ENCODE measurements around the gene EEF1AKMT1.

Gene EEF1AKMT1

DNA sequence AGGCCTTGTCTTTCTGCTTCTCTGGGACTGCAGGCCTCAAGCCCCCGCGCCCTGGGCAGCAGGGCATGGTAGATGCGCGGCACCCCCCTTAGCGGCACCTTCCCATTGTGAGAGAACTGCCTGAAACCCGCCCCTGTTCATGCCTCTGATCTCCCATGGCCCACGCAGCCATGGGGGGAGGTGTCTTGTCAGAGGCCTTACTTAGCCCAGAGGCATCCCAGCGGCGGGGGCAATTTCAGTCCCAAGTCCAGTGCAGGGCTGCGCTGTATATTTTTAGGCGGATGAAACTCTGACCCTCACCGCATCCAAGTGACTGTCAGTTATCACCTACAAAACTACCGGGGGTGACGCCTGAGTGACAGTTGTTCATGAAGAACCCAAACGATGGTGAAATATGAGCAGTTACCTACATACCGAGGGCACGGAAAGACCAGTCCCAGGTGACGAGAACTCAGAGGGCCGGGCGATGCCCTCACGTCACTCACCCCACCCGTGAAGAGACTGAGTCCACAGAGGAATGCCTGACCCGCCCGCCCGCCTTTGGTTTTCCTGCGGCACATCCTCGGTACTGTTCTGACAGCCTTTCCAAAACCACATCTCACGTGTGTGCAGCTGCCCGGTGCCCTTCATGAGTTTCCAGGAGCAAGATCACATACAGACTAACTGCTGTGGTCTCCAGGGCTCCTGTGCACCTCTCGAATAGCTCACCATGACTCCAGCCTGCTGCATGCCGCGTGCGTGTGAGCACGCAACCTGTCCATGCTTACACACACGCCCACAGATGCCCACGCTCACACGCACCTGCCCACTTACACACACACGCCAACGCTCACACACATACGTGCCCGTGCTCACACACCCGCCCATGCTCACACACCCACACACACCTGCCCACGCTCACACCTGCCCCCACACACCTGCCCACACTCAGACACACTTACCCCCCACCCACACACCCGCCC, 55.9 kb downstream of the EEF1AKMT1 start:
- no peak for DNase-seq

DNA sequence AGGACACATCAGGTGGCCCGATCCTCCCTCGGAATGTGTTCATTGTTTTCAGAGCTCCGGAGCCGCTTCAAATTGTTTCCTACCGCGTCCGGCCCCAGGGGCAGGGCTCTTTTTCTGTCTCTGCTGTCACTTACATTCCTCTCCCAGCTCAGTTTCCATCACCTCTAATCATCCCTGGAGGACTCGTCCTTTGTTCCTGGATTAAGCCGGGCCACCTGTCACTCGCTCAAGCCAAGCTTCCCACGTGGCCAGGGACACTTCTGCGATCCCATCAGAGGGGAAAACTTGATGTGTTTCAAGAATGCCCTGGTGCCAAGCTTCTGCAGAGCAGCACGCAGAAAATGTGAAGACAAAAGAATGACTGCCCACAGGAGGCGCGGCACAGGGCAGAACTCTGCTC, 56.8 kb downstream of the EEF1AKMT1 start:
- no peak for DNase-seq

DNA sequence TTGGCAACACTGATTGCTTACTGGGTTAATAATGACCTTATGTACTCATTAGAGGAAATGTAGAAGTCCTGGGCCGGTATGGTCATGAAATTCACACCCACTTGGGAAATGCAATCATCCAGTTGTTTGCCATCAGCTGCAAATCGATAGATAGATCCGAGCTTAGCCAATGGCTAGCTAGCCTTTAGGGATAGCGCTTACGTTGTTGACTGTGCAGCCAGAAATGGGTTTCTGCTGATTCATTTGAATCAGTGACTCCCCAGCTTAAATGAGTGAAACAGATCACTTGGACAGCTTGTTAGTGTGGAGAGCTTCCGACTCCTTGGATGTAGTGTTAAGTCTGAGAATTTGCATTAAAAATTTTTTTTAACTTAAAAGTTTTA, 58.4 kb downstream of the EEF1AKMT1 start:
- no peak for DNase-seq

DNA sequence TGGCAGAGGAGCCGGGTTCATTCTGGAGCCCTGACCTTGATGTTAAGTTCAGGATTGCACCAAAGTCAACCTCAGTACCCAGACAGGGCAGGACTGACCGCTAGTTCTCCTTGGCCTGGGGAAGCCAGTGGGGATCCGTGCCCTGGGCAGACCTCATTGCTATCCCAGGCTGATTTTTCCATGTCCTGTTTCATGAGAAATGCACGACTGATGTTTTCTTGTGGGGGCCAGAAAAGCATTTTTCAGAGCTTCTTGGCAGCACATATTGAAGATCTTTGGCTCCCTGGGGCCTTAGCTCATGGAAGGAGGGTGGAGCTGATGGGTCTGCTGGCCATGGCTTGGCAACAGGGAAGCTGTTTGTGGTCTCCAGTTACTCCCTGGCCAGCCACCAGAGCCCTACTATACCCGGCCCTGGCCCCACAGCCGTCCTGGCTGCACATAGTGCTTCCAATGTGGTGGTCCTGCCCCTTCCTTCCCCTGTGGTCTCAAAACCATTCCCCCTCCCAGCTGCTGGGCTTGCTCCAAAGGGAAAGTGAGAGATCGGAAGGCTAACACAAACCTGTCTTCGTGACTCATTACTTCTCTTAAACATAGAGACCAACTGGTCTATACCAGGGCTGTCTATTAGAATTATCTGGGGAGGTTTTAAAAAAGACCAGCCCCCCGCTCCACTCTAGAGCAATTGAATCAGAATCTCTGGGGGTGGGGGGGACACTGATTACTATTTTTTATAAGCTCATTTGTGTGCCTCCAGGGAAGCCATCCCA, 59.0 kb downstream of the EEF1AKMT1 start:
- no peak for DNase-seq

DNA sequence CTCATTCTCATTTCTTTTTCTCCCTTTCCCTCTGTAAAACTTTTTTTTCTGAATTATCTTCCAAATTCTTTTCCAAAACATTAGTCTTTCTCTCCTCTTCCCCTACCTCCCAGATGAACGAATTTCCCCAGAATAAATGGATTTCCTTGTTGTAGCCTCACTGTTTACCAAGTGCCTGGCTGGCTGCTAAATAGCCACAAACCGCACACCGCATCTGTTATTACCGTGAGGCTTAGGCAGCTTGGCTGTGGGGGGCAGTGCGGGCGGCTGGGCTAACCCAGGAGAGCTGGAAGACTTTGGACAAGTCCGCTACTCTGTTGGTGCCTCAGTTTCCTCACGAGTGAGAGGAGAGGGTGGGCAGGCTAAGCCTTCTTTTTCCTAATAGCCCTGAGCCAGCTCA, 59.6 kb downstream of the EEF1AKMT1 start:
- no peak for DNase-seq

GRCh38 chr13:20713751-20714150, 60.0 kb downstream of the EEF1AKMT1 start:
- DNase-seq, result no peak

- DNase-seq, result no peak
Measured at GRCh38 chr13:20713014-20713376, 60.8 kb downstream of the EEF1AKMT1 start.

- no peak for DNase-seq
Measured at GRCh38 chr13:20711301-20712044, 62.3 kb downstream of the EEF1AKMT1 start.

DNA sequence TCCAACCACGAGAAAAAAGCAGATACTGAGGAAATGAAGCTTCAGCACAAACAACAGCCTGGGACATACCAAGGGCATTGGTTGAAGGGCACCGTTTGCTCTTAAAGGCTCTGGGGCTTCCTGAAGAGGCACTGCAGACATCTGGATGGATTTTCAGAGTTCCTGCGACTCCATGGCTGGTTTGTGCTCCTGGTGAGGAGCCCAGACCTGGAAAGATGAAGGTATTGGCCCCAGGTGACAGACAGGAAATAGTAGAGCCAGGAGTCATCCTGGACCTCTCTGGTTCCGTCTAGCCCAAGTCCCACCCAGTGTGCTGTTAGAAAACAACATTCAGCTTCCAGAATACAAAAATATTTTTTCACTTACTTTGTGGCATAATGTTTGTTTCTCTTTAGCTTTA, 64.0 kb downstream of the EEF1AKMT1 start:
- DNase-seq, result no peak

DNA sequence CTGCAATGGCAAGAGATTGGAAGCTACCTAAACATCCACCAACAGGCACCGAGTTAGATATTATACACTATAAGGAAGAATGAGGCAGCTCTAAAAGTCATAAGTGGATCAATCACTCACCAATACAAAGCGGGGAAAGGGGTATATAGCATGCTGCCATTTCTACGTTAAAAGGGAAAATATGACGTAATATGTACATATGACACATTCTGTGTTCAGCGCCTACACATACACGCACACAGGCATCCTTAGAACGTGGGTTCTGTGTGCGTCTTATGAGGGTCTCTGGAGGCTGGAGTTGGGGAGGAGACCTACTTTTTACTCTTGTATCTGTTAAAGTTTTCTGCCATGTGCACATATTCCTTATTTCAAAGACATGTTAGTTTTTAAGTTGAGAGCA, 64.4 kb downstream of the EEF1AKMT1 start:
- DNase-seq, result no peak

GRCh38 chr13:20708216-20708615, 65.5 kb downstream of the EEF1AKMT1 start:
- no peak for DNase-seq

GRCh38 chr13:20706661-20707060, 67.1 kb downstream of the EEF1AKMT1 start:
- DNase-seq, result no peak

GRCh38 chr13:20704459-20705069, 69.2 kb downstream of the EEF1AKMT1 start:
- no peak for DNase-seq

- DNase-seq, result peak; percentile 78
Measured at GRCh38 chr13:20703780-20704458, 69.8 kb downstream of the EEF1AKMT1 start.

GRCh38 chr13:20702915-20703779, 70.6 kb downstream of the EEF1AKMT1 start, which contains the start of gene IL17D:
Gene IL17D (plus strand): TSS chr13:20703699. CDS start chr13:20704002, 303 bp downstream.
- DNase-seq, result peak; percentile 55

DNA sequence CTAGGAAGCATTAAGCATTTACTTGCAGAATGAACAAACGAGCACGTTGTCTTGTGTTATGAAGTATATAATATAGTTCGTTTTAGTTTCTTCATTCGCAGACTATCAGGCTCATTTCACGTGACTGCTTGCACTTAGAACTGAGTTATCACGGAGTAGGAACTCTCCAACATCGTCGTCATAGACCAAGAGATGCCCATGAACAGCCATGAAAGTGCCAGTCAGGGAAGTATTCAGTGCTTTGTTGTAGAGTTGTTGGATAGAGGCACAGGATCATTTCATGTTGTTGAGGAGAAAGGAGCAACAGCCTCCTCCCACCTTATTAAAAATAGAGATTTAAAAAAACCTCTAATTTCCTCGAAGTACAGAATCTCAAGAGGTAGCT, 71.2 kb downstream of the EEF1AKMT1 start:
- DNase-seq, result no peak

- no peak for DNase-seq
Measured at GRCh38 chr13:20701461-20701860, 72.3 kb downstream of the EEF1AKMT1 start.

DNA sequence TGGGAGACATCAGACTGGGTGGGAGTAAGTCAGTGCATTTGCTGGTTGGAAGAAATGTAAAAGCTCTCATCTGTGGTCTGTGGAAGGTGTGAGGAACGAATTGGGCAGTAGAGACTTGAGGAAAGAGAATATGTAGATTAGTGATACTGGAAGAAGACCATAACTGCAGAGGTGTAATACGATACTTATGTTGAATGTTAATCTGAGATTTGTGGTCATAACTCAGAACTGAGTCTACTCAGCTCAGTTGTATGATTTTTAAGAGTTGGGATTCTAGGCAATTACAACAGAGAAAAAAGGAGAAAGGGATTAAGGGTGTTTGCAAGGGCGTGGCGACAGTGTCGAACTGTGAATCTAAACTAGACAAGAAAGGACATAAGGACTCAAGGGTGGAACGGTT, 73.5 kb downstream of the EEF1AKMT1 start:
- DNase-seq, result no peak

DNA sequence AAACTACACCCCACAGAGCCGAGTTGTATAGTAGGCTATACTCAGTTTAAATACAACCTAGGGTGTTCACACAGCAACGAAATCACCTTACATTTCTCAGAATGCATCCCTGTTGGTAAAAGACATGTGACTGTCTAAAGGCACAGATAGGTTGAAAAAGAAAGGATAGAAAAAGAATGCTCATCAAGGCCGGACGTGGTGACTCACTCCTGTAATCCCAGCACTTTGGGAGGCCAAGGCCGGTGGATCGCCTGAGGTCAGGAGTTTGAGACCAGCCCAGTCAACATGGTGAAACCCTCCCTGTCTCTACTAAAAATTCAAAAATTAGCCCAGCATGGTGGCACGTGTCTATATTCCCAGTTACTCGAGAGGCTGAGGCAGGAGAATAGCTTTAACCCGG, 74.0 kb downstream of the EEF1AKMT1 start:
- no peak for DNase-seq

DNA sequence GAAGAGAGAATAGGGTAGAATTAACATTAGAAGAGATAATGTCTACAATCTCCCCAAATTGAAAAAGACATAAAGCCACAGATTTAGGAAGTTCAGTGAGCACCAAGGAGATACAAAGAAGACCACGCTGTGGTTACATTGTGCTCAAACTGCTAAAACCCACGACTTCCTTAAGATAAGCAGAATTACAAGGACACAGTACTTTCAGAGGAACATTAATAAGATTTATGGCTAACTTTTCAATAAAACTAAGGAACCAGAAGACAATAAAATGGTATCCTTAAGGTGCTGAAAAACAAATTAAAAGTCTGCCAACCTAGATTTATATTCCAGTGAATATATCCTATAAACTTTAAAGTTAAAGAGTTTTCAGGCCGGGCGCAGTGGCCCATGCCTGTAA, 77.7 kb downstream of the EEF1AKMT1 start:
- DNase-seq, result no peak

- no peak for DNase-seq
Measured at GRCh38 chr13:20691616-20692015, 82.1 kb downstream of the EEF1AKMT1 start.
